SK-N-MC (cell line): ENCODE measurements around the gene LSM3.

Experiments
- EZH2 ChIP-seq: fragments of 200-600 bp; sonication (generic); IDR thresholded peaks from one replicate; pipeline ENCODE4 v1.6.1; 2017; ENCODE audit warnings: antibody characterized with exemption
- FOXP2 ChIP-seq: optimal IDR thresholded peaks from 2 replicates; pipeline ENCODE3; 2011; ENCODE audit warnings: mild to moderate bottlenecking, moderate library complexity; ENCODE audit not compliant: insufficient read depth; ENCODE audit errors: extremely low read length, control extremely low read depth
- POLR2AphosphoS5 ChIP-seq: IDR thresholded peaks from 2 replicates; pipeline ENCODE4 v1.6.1; 2012; ENCODE audit warnings: mild to moderate bottlenecking, low read depth, low read length, borderline replicate concordance

GRCh38 chr3:14200276-14200675, 21.7 kb downstream of the LSM3 start:
- TF ChIP-seq POLR2AphosphoS5 (no peak), EZH2 (no peak), FOXP2 (no peak)
